Esophagus squamous epithelium (tissue), 4 donors: ENCODE measurements around the gene DAP.

Experiments
- CTCF ChIP-seq, 6 experiments: fragments of 450-650 bp in 4 of 6; fragments of 200-600 bp in 2 of 6; sonication (generic) in 2 of 6; IDR thresholded peaks; one replicate each; pipeline ENCODE4 v1.5.1; 2016 to 2019; ENCODE audit warnings: antibody characterized with exemption in 6 of 6, mild to moderate bottlenecking in 4 of 6, moderate library complexity in 4 of 6
- POLR2A ChIP-seq, 4 donors: fragments of 450-650 bp; IDR thresholded peaks; one replicate each; pipeline ENCODE4 v1.6.1; 2017; ENCODE audit warnings: antibody characterized with exemption in 4 of 4, mild to moderate bottlenecking in 4 of 4, moderate library complexity in 3 of 4

GRCh38 chr5:10688651-10689171, 72.3 kb downstream of the DAP start:
- TF ChIP-seq CTCF (IDR thresholded peaks at IDR 0.05) (no peak), POLR2A (IDR thresholded peaks at IDR 0.05) (no peak)
